Neural cell (in vitro differentiated cells): ENCODE results near the gene FN3KRP.

ENCODE experiments used
- CTCF ChIP-seq: fragments of 450-650 bp; IDR thresholded peaks from 2 replicates; pipeline ENCODE4 v1.5.1; 2014; ENCODE audit warnings: antibody characterized with exemption, mild to moderate bottlenecking, moderate library complexity; ENCODE audit not compliant: poor library complexity, severe bottlenecking
- EP300 ChIP-seq: fragments of 450-650 bp; conservative IDR thresholded peaks from 2 replicates; pipeline ENCODE4 v1.6.1; 2014; ENCODE audit warnings: antibody characterized with exemption, mild to moderate bottlenecking, moderate library complexity; ENCODE audit not compliant: poor library complexity, severe bottlenecking
- EZH2 ChIP-seq: fragments of 200-600, 300-800 bp; shearing (Covaris generic), sonication (generic); IDR thresholded peaks from 2 replicates; pipeline ENCODE4 v1.6.1; 2014; ENCODE audit warnings: antibody characterized with exemption, low read length, borderline replicate concordance, mild to moderate bottlenecking; ENCODE audit not compliant: insufficient read depth, poor library complexity, severe bottlenecking
- MXI1 ChIP-seq: fragments of 450-650 bp; conservative IDR thresholded peaks from 2 replicates; pipeline ENCODE4 v1.6.1; 2014; ENCODE audit warnings: antibody characterized with exemption, mild to moderate bottlenecking; ENCODE audit not compliant: poor library complexity, severe bottlenecking
- RAD21 ChIP-seq: fragments of 450-650 bp; conservative IDR thresholded peaks from 2 replicates; pipeline ENCODE4 v1.6.1; 2014; ENCODE audit warnings: antibody characterized with exemption, mild to moderate bottlenecking, moderate library complexity

GRCh38 chr17:82694647-82695046, 21.9 kb upstream of the FN3KRP start:
- no peak for TF ChIP-seq EZH2
- no peak for TF ChIP-seq CTCF
- no peak for TF ChIP-seq RAD21
- no peak for TF ChIP-seq EP300
- no peak for TF ChIP-seq MXI1
